Ishikawa (cell line): ENCODE data around the gene GMDS.

ENCODE experiments used
- CEBPB ChIP-seq: IDR thresholded peaks from 2 replicates; pipeline ENCODE4 v1.6.1; 2012
- CREB1 ChIP-seq: IDR thresholded peaks from 2 replicates; pipeline ENCODE4 v1.6.1; 2012; ENCODE audit warnings: low read depth
- EGR1 ChIP-seq: IDR thresholded peaks from 2 replicates; pipeline ENCODE4 v1.6.1; 2012
- EP300 ChIP-seq: IDR thresholded peaks from 2 replicates; pipeline ENCODE4 v1.6.1; 2012; ENCODE audit warnings: borderline replicate concordance
- FOXM1 ChIP-seq: IDR thresholded peaks from 2 replicates; pipeline ENCODE4 v1.6.1; 2012; ENCODE audit warnings: low read depth, borderline replicate concordance
- MAX ChIP-seq: IDR thresholded peaks from 2 replicates; pipeline ENCODE4 v1.6.1; 2012
- NFIC ChIP-seq: IDR thresholded peaks from 2 replicates; pipeline ENCODE4 v1.6.1; 2012
- RAD21 ChIP-seq: IDR thresholded peaks from 2 replicates; pipeline ENCODE4 v1.6.1; 2012; ENCODE audit warnings: low read depth
- REST ChIP-seq: IDR thresholded peaks from 2 replicates; pipeline ENCODE4 v1.6.1; 2012; ENCODE audit warnings: low read depth, mild to moderate bottlenecking
- TAF1 ChIP-seq: IDR thresholded peaks from 2 replicates; pipeline ENCODE4 v1.6.1; 2012; ENCODE audit warnings: low read depth, mild to moderate bottlenecking
- TCF12 ChIP-seq: IDR thresholded peaks from 2 replicates; pipeline ENCODE4 v1.6.1; 2012; ENCODE audit warnings: low read depth
- TEAD4 ChIP-seq: IDR thresholded peaks from 2 replicates; pipeline ENCODE4 v1.6.1; 2012
- USF1 ChIP-seq: IDR thresholded peaks from 2 replicates; pipeline ENCODE4 v1.6.1; 2012
- YY1 ChIP-seq: IDR thresholded peaks from 2 replicates; pipeline ENCODE4 v1.6.1; 2012; ENCODE audit warnings: low read depth
- ZBTB7A ChIP-seq: IDR thresholded peaks from 2 replicates; pipeline ENCODE4 v1.6.1; 2012; ENCODE audit warnings: low read depth

GMDS gene

GRCh38 chr6:1960486-1961142 lies 284.8 kb downstream of the GMDS start:
- TF ChIP-seq RAD21 (no peak), CEBPB (no peak), REST (no peak), TCF12 (no peak), CREB1 (no peak), EGR1 (no peak), TEAD4 (no peak), YY1 (no peak), NFIC (no peak), FOXM1 (no peak), USF1 (no peak), ZBTB7A (no peak), MAX (no peak), TAF1 (no peak), EP300 (no peak)

- TF ChIP-seq TEAD4 (no peak), YY1 (no peak), EGR1 (no peak), EP300 (no peak), TCF12 (no peak), ZBTB7A (no peak), RAD21 (no peak), MAX (no peak), CREB1 (no peak), TAF1 (no peak), FOXM1 (no peak), USF1 (no peak), REST (no peak), CEBPB (no peak), NFIC (no peak)
Observed at GRCh38 chr6:1958257-1958656, 287.1 kb downstream of the GMDS start.

GRCh38 chr6:1957746-1958145 lies 287.7 kb downstream of the GMDS start:
- no peak for TF ChIP-seq REST
- TF ChIP-seq CREB1, result no peak
- no peak for TF ChIP-seq YY1
- no peak for TF ChIP-seq RAD21
- TF ChIP-seq TEAD4, result no peak
- no peak for TF ChIP-seq TAF1
- TF ChIP-seq CEBPB, result no peak
- no peak for TF ChIP-seq EGR1
- TF ChIP-seq MAX, result no peak
- TF ChIP-seq USF1, result no peak

GRCh38 chr6:1952740-1953360 lies 292.6 kb downstream of the GMDS start:
- TF ChIP-seq YY1, result no peak
- TF ChIP-seq USF1, result no peak
- no peak for TF ChIP-seq RAD21
- no peak for TF ChIP-seq NFIC
- TF ChIP-seq CEBPB, result no peak
- no peak for TF ChIP-seq EP300
- no peak for TF ChIP-seq TEAD4
- TF ChIP-seq MAX, result no peak
- no peak for TF ChIP-seq TAF1
- no peak for TF ChIP-seq REST
